GM18861 (cell line): ENCODE data around the gene KCNMA1.
A peak's percentile ranks its signal among the peaks of the same experiment; 100 is the strongest.
"Not testable (repeated sequence)": the region's sequence is repeated elsewhere in the genome, so short reads cannot be mapped to it uniquely, and the experiment has no call there.

Experiments
- ATAC-seq: cut with Tn5 transposase; IDR thresholded peaks from one replicate; pipeline ENCODE4 v1.9.1; 2021; ENCODE audit not compliant: unreplicated experiment

KCNMA1 gene

GRCh38 chr10:77664696-77665095, 27.1 kb upstream of the KCNMA1 start:
- no peak for ATAC-seq

DNA sequence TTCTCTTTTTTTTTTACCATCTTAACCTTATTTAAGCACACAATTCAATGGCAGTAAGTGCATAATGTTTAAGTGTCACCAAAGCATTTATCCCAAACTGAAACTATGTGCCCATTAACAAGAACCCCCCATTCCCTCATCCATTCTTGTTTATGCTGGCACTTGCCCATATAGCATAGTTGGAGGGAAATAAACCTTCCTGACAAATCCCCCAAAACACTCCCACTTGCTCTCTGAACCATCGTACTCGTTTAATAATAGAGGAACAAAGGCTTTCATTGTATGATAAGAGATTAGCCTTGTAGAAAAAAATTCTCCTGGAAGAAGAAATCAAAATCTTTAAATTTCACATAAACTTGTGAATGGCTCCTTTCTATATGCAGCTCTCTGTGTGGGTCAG, 26.4 kb upstream of the KCNMA1 start:
- no peak for ATAC-seq

DNA sequence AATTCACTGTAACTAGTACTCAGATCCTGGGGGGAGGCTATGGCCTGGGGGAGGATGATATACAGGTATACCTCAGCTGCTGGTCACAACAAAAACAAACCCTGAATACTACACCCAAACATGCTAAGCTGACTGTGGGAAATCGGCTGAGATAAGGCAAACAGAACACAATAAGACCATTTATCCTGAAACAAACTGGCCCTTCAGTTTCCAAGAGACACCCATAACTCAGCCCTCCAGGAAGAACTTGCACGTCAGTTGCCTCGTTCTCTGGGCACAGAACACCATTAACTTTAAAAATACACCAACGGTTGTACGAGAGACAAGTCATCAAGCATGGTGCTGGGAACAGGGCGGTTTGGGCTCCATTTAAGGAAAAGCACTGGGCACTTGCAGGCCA, 24.1 kb upstream of the KCNMA1 start:
- ATAC-seq, result no peak

DNA sequence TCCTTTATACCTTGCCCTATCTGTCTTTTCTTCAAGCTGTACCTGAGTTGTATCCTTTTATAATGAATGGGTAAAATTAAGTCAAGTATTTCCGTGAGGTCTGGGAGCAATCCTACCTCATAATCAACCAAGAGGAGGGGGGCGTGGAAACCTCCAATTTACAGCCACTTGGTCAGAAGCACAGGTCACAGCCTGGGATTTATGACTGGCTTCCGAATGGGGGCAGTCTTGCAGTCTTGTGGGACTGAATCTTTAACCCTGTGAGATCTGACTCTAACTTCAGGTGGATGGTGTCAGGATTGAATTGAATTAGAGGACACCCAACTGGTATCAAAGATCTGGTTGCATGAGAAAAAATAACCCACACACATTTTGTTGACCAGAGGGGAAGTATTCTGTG, 23.5 kb upstream of the KCNMA1 start:
- no peak for ATAC-seq

GRCh38 chr10:77659046-77659670, 21.6 kb upstream of the KCNMA1 start:
- not testable (repeated sequence) for ATAC-seq

DNA sequence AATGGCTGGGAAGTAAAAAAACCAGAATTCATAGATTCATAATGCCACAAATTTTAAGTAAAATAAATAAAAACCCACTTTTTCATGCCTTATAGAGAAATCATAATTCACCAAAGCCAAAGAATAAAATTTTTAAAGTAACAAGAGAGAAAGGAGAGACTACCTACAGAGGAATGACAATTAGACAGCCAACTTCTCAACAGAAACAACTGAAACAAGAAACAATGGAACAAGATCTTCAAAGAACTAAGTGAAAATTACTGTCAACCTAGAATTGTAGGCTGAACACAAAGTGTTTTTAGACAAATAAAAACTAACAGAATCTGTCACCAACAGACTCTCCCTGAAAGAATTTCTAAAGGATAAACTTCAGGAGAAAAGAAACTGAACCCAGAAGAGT, 15.6 kb upstream of the KCNMA1 start:
- ATAC-seq, result no peak

DNA sequence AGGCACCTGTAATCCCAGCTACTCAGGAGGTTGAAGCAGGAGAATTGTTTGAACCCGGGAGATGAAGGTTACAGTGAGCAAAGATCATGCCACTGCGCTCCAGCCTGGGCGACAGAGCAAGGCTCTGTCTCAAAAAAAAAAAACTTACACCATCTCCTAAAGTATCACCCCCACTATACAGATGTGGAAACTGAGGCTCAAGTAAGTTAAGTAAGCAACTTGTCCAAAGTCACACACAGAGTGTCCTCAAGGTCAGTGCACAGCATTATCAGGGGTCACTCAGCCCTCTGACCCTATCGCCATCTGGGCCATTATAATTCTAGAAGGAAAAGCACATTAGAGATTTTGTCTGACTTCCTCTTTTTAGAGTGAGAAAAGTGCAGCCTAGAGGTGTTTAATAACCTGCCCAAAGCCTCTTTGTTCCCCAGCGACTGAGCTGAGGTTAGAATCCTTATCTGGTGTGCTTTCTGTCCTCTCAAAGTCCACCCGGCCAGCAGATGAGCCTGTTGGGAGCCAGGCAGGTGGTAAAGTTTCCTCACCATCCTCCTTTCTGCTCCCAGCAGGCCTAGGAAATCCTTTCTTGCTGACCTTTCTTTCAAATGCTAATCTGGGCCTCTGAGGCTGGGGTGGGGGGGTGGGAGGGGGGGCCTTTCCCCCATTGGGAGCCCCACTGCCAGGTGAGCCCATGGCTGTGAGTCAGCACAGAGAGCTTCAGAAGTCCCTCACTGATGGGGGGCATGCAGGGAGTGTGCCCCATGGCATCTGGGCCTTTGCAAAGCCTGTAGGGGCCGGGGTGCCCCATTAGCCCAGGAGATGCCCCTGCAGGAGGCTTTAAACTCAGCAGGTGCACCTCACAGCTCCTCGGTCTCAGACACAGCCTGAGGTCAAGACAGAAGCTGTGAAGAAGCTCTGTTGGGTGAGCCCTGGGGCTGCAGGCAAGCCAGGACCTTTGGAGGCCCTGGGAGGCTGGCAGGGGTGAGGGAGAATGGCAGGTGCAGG, 12.0 kb upstream of the KCNMA1 start:
- peak; percentile 53 for ATAC-seq

- no peak for ATAC-seq
Measured at GRCh38 chr10:77648472-77648871, 10.9 kb upstream of the KCNMA1 start.

DNA sequence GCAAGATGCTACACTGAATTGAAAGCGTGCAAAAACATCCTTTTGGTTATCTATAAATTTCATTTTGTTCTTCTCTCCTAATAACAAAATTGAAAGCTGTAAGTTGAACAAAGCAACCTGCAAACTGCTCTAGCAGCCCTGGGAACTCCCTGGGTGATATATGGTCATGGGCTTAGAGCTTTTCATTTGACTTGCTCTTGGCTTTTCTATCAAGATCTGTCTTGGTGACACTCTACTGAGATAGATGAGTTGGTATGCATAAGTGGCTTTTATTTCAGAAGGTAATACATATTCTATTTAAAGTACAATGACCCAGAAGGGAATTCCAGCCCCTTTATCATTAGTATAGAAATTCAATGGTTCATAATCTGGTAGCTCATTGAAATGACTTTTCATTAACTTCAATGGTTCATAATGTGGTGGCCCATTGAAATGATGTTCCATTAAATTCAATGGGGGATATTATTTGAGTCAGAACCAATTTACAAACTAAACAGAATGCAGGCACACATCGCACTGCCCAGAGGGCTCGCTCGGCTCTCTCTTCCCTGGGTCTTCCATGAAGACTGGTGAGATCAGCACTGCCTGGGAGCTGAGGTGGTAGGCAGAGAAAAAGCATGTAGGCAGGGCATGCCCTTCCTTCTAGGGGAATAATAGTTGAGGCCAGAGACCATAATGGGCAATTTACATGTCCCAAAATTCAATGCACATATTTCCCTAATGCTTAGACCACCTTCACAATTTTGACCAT, 10.1 kb upstream of the KCNMA1 start:
- ATAC-seq, result no peak

DNA sequence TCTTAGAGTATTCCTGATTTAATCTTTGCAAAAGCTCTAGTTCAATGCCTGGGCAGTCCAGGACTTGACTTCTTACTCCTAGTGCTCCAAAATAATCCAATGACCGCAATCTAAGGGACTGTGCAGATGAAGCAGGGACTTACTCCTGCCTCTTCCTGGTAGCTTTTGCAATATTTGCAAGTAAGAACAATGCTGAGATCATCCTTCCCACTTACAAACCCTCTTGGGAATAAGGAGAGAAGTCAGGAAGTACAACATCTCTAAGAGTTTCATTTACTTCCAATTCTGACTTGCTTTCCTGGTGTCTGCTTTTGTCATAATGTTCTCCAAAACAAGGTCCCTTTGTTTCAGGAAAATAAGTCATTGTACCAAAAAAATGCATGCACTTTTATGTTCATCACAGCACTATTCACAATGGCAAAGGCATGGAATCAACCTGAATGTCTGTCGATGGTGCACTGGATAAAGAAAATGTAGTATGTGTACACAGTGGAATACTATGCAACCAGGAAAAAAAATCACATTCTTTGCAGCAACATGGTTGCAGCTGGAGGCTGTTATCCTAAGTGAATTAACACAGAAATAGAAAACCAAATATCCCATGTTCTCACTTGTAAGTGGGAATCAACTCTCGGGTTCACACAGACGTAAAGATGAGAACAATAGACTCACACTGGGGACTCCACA, 7.1 kb upstream of the KCNMA1 start:
- ATAC-seq, result no peak

DNA sequence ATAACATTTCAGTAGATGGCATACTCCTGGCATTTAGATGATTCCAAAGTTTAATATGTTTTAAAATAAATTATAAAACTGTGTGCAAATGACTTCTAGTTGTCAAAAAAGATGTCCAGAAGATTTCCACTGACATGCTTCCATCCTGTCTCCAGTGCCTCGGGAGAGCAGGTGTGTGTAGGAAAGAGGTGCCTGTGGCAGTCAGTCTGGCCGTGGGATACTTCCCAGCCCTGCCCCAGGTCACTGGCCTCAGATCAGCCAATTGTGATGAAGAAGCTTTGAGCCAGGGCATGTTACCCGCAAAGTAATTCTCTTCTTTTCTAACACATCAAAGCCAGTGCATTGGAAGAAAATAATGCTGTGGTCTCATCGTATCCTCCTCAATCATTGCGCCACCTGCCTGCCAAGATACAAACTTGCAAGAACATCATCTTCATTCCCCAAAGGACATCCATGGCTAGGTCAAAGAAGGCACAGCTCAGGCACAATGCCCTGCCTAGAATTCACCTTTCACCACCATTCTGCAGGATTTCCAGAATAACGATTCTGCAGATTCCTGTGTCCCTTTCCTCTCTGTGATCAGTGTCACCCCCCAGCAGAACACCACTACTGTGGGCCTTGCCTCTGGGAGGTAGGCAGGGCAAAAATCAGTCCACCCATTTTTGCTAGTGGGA, 6.3 kb upstream of the KCNMA1 start:
- ATAC-seq, result no peak

GRCh38 chr10:77641788-77642397, 4.3 kb upstream of the KCNMA1 start:
- no peak for ATAC-seq

DNA sequence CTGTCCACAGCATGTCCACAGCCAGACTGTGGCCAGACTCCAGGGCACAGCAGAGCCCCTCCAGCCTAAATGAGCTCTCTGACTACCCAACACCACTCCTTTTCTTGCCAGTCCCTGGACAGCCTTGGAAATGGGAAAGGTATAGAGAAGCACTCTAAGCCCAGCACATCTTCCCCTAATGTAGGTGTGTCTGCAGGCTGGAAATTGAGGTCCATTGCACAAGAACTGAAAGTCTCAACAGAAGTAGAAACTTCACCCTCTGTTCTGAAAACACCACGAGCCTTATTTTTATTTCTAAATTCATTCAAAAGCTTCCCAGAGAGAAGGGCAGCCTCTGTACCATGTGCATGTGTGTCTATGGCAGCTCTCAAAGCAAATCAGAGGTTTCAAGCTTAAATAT, 3.7 kb upstream of the KCNMA1 start:
- no peak for ATAC-seq

DNA sequence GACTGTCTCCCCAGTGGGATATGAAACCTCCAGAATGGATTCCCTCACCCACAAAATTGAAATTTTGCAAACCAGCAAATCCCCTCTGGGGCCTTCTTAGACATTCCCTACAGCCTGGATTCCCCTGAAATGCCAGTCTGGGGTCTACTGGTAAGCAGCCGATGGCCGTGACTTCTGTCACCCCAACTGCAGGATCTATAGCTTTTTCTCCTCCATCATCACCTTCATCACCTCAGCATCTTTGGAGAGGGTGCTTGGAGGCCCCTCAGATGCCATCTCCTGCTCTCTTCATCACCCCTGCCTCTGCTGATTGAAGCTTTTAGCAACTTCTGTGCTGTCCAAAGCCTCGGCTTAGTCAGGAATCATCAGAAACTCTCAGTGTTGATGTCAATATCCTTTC, 2.6 kb upstream of the KCNMA1 start:
- ATAC-seq, result no peak

DNA sequence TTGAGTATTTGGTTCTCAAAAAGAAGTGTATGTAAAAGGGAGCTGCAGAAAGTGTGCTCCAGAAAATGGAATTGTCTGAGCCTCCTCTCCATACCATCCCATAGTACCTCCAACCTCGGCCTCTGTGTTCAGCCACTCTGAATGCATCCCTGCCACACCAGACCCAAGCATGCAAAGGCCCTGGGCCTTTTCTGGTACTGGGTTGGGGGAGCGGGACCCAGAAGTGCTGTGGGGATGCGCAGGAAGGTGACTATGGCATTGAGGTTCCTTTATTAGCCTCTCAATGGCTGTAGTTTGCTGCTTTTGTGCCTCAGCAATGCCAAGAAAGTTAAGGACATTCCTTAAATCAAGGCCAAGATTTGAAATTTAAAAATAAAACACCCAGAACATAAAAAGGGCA, 2.1 kb upstream of the KCNMA1 start:
- no peak for ATAC-seq

DNA sequence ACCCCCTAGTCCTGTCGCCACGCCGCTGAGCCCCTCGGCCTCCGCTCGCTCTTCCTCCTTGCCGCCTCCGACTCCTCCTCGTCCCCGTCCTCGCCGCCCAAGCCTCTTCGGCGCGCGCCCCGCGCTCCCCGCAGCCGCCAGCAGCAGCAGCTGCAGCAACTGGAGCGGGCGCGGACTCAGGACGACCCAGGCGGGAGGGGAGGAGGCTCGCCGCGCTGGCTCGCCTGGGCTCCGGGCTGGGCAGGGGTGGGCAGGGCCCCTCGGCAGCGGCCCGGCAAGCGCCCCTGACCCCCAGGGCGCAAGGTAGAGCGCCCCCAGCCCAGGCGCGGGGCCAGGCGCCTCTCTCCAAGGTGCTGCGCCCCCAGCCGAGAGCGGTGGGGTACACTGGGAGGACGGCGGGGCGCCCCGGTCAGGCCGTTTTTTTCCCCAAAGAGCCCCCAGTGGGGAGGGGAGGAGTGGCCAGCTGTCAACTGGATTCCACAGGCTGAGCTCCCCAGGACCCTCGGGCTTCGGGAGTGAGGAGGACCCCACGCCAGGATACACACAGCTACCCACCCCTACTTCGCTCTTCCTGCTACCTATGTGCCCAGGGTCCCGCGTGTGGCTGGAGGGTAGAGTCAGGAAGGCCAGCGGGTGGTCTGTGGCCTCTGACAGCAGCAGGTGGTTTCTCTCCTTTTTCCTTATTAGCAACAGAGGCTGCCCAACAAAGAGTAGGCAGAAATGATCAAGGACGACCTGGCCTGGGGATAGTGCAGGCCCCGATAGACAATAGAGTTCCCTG, 903 bp upstream of the KCNMA1 start:
- ATAC-seq, result no peak

GRCh38 chr10:77636967-77637531, 559 bp downstream of the KCNMA1 start:
- ATAC-seq, result no peak

- no peak for ATAC-seq
Measured at GRCh38 chr10:77636282-77636966, 1.2 kb downstream of the KCNMA1 start.
